ENCODE data around the gene ZNF652.

Gene ZNF652

GRCh38 chr17:49258394-49258793 is 103.7 kb downstream of the ZNF652 start:
- DNase-seq, result no peak

- no peak for DNase-seq
Measured at GRCh38 chr17:49255125-49255524, 106.9 kb downstream of the ZNF652 start.

GRCh38 chr17:49254066-49254465 is 108.0 kb downstream of the ZNF652 start:
- DNase-seq, result no peak

- no peak for DNase-seq
Measured at GRCh38 chr17:49252148-49252695, 109.8 kb downstream of the ZNF652 start.

GRCh38 chr17:49249890-49250522 is 112.0 kb downstream of the ZNF652 start:
- no peak for DNase-seq

- DNase-seq, result no peak
Measured at GRCh38 chr17:49249292-49249794, 112.7 kb downstream of the ZNF652 start.

GRCh38 chr17:49247944-49248343 is 114.1 kb downstream of the ZNF652 start:
- no peak for DNase-seq

GRCh38 chr17:49244839-49245238 is 117.2 kb downstream of the ZNF652 start:
- DNase-seq, result no peak
